Endothelial cell of umbilical vein (primary cell): ENCODE measurements around the gene FOSL2.

Source experiments
- POLR2A ChIP-seq: IDR thresholded peaks from 2 replicates; pipeline ENCODE4 v1.6.1; 2012; ENCODE audit warnings: low read depth, mild to moderate bottlenecking, control low read depth, low read length
- POLR2AphosphoS5 ChIP-seq: IDR thresholded peaks from 2 replicates; pipeline ENCODE4 v1.6.1; 2012; ENCODE audit warnings: low read depth, mild to moderate bottlenecking, control low read depth, low read length, moderate library complexity; ENCODE audit not compliant: insufficient read depth
- TF ChIP-seq, protein P1 (sequence below), 2 donors: IDR thresholded peaks; 1 replicate in 1 of 2; 2 replicates in 1 of 2; pipeline ENCODE4 v1.5.1; 2011; ENCODE audit warnings: low read length in 2 of 2, mild to moderate bottlenecking in 2 of 2, moderate library complexity in 2 of 2, control low read depth in 1 of 2, inconsistent platforms in 1 of 2, low read depth in 1 of 2; ENCODE audit not compliant: insufficient read depth in 1 of 2; ENCODE audit errors: extremely low read depth in 1 of 2

DNA sequence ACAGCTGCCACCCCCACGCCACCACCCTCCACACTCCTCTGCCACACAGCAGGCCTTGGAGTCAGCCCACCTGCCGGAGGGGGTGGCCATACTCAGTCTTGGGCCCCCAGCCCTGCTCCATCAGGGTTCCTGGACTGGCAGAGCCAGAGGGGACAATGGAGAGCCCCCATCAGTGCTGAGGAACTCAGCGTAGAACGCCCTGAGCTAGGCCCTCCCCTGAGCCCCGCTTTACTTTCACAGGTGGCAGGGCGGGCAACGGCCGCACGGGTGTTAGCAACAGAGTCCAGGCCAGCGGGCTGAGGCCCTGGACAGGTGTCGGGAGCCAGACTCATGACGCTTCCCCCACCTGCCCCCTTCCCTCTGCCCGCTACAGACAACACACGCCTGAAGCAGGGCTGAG lies 47.1 kb downstream of the FOSL2 start:
- TF ChIP-seq, protein P1, sequence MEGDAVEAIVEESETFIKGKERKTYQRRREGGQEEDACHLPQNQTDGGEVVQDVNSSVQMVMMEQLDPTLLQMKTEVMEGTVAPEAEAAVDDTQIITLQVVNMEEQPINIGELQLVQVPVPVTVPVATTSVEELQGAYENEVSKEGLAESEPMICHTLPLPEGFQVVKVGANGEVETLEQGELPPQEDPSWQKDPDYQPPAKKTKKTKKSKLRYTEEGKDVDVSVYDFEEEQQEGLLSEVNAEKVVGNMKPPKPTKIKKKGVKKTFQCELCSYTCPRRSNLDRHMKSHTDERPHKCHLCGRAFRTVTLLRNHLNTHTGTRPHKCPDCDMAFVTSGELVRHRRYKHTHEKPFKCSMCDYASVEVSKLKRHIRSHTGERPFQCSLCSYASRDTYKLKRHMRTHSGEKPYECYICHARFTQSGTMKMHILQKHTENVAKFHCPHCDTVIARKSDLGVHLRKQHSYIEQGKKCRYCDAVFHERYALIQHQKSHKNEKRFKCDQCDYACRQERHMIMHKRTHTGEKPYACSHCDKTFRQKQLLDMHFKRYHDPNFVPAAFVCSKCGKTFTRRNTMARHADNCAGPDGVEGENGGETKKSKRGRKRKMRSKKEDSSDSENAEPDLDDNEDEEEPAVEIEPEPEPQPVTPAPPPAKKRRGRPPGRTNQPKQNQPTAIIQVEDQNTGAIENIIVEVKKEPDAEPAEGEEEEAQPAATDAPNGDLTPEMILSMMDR (IDR thresholded peaks at IDR 0.05; ENCODE audit: extremely low read depth in 1 of 2, insufficient read depth in 1 of 2, low read depth in 1 of 2, low read length in 2 of 2), result no peak
- no peak for TF ChIP-seq POLR2AphosphoS5
- TF ChIP-seq POLR2A, result no peak
